22Rv1 (cell line): Measurements from ENCODE around the gene CAMTA2.
A peak's percentile ranks its signal among the peaks of the same experiment; 100 is the strongest.

Experiments used
- H3K27ac ChIP-seq: fragments of 450-650 bp; 2 replicates; pipeline ENCODE4 v1.5.1; 2017
- ZFX ChIP-seq: fragments of 450-650 bp; IDR thresholded peaks from 2 replicates; pipeline ENCODE4 v1.6.1; 2017; ENCODE audit warnings: antibody characterized with exemption, borderline replicate concordance
- TF ChIP-seq, protein P1 (sequence below): fragments of 450-650 bp; IDR thresholded peaks from 2 replicates; pipeline ENCODE4 v1.5.1; 2017; ENCODE audit warnings: mild to moderate bottlenecking

The CAMTA2 gene

DNA sequence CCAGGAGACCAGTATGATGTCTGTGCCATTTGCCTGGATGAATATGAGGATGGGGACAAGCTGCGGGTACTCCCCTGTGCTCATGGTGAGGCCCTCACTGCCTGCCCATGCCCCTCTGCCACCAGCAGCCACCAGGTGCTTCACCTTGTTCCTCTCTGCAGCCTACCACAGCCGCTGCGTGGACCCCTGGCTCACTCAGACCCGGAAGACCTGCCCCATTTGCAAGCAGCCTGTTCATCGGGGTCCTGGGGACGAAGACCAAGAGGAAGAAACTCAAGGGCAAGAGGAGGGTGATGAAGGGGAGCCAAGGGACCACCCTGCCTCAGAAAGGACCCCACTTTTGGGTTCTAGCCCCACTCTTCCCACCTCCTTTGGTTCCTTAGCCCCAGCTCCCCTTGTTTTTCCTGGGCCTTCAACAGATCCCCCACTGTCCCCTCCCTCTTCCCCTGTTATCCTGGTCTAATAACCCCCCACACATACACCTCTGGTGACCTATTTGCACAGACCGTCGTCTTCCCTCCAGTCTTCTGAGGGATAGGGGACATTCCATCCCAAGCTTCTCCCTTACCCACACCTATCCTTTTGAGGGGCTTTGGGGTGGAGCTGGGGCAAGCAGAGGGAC is 42.8 kb downstream of the CAMTA2 start:
- H3K27ac ChIP-seq: peak overlapping the region; percentile 100
- TF ChIP-seq, protein P1, sequence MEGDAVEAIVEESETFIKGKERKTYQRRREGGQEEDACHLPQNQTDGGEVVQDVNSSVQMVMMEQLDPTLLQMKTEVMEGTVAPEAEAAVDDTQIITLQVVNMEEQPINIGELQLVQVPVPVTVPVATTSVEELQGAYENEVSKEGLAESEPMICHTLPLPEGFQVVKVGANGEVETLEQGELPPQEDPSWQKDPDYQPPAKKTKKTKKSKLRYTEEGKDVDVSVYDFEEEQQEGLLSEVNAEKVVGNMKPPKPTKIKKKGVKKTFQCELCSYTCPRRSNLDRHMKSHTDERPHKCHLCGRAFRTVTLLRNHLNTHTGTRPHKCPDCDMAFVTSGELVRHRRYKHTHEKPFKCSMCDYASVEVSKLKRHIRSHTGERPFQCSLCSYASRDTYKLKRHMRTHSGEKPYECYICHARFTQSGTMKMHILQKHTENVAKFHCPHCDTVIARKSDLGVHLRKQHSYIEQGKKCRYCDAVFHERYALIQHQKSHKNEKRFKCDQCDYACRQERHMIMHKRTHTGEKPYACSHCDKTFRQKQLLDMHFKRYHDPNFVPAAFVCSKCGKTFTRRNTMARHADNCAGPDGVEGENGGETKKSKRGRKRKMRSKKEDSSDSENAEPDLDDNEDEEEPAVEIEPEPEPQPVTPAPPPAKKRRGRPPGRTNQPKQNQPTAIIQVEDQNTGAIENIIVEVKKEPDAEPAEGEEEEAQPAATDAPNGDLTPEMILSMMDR: no peak
- TF ChIP-seq ZFX: no peak

GRCh38 chr17:4944163-4944553 is 43.3 kb downstream of the CAMTA2 start:
- TF ChIP-seq, protein P1: no peak
- peak overlapping the region; percentile 100 for H3K27ac ChIP-seq

- peak overlapping the region; percentile 100 for H3K27ac ChIP-seq
- TF ChIP-seq, protein P1: no peak
Observed at GRCh38 chr17:4942760-4943508, 44.5 kb downstream of the CAMTA2 start.

- peak overlapping the region; percentile 98 for H3K27ac ChIP-seq
- TF ChIP-seq, protein P1: no peak
- no peak for TF ChIP-seq ZFX
Observed at GRCh38 chr17:4941319-4941610, 46.2 kb downstream of the CAMTA2 start.

DNA sequence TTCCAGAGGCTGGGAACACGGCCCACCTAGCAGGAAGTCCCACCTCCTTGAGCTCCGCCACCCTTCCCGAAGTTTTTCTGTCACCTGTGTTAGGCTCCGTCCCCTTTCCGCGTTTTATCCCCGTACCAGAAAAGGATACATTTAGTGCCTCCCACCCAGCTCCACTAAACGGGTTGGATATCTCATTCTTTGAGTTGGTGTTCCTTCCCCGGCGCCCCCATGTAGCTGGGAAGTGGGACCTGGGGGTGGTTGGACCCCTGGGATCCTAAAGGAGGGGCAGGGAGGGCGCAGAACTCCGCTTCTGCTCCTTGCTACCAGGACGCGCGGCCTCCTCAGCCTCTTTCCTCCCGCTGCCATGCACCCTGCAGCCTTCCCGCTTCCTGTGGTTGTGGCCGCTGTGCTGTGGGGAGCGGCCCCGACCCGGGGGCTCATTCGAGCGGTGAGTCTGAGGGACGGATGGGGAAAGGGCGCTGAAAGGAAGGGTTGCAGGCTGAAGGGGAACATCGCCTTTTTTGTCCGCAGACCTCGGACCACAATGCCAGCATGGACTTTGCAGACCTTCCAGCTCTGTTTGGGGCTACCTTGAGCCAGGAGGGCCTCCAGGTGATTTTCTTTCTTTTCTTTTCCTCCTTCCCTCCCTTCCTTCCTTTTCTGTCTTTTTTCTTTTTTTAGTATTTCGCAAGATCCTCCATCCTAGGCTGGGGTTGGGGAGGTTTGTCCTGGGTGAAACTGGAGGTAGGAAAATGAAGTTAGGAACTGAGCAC is 46.7 kb downstream of the CAMTA2 start:
- TF ChIP-seq, protein P1: no peak
- TF ChIP-seq ZFX: no peak
- H3K27ac ChIP-seq: peak overlapping the region; percentile 98

DNA sequence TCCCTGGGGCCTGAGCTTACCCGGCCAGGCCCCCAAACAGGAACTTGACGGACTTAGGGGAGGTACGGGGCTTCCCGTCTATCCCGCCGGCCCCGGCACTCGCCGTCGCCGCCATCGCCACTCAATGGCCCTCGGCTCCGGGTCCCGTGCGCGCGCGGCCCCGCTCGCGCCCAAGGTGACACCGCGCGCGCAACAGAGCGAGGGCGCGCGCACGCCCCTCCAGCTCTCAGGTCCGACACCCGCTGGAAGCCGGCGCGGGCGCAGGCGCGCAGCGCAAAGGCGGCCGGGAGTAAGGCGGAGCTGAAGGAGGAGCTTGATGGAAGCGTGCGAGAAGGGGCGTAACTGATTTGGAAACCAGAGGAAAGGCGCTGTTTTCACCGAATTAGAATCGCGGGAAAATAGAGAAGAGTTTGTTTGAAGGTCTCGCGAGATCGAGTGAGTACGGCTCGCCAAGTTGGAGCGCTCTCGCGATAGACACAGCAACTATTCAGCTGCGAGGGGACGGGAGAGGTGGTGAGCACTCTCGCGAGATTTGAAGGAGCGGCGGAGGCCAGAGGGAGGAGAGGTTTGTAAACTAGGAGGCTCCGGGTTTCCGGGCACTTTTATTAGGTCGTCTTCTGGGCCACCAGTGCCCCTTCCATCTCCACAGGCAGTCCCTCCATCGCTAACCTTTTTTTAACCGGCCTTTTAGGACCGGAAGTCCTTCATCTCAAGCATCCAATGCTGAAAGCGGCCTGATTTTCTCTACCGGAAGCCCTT is 47.5 kb downstream of the CAMTA2 start, which contains the start of the genes RNF167 and SLC25A11:
TSS of gene RNF167 (plus strand) at position 473 of the 759 bp plus-strand sequence. CDS start 642 bp downstream, outside the sequence.
TSS of gene SLC25A11 (minus strand) at position 251 of the 759 bp plus-strand sequence. CDS start at position 115, 136 bp downstream.
- no peak for TF ChIP-seq ZFX
- TF ChIP-seq, protein P1: no peak
- peak within 1 kb of the TSS; percentile 98 for H3K27ac ChIP-seq
